Vagina (tissue), 2 donors: ENCODE measurements around the gene NTNG1.

ENCODE experiments used
- CTCF ChIP-seq, 3 experiments: fragments of 450-650 bp in 2 of 3; fragments of 200-600 bp in 1 of 3; sonication (generic) in 1 of 3; IDR thresholded peaks; one replicate each; pipeline ENCODE4 v1.5.1; 2017 to 2019; ENCODE audit warnings: antibody characterized with exemption in 3 of 3, mild to moderate bottlenecking in 2 of 3, moderate library complexity in 2 of 3
- POLR2A ChIP-seq, 2 donors: fragments of 450-650 bp; IDR thresholded peaks; one replicate each; pipeline ENCODE4 v1.6.1; 2017; ENCODE audit warnings: antibody characterized with exemption in 2 of 2, mild to moderate bottlenecking in 2 of 2, moderate library complexity in 2 of 2

DNA sequence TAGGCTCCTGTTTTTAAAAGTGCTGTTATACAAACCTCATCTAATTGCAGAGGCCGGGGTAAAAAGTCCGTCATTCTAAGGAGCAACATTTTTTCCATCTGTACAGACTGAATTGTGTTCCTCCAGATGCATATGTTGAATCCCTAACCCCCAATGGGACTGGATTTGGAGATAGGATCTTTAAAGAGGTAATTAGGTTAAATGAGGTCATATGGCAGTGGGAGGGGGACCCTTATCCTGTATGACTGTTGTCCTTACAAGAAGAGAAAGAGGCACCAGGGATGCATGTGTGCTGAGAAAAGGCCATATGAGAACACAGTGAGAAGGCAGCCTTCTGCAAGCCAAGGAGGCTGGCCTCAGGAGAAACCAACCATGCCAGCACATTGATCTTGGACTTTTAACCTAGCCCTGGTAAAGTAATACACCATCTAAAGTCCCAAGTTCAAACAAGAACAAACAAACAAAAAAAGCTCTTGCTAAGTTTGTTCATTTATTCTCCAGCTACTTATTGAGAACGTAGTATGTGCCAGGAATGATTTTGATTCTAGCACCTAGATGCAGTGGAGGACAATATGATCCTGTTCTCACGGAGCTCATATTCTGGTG, 352.4 kb downstream of the NTNG1 start:
- TF ChIP-seq POLR2A (IDR thresholded peaks at IDR 0.05) (no peak), CTCF (IDR thresholded peaks at IDR 0.05) (no peak)
